SIG-M5 treated with dmso at 0.1 percent for 504 hours (cell line): ENCODE data around the gene KRTAP17-1.

Experiments used
- DNase-seq: peaks from one replicate; lab custom pipeline; 2025; ENCODE audit not compliant: unreplicated experiment; lab: John Stamatoyannopoulos, UW

The KRTAP17-1 gene

DNA sequence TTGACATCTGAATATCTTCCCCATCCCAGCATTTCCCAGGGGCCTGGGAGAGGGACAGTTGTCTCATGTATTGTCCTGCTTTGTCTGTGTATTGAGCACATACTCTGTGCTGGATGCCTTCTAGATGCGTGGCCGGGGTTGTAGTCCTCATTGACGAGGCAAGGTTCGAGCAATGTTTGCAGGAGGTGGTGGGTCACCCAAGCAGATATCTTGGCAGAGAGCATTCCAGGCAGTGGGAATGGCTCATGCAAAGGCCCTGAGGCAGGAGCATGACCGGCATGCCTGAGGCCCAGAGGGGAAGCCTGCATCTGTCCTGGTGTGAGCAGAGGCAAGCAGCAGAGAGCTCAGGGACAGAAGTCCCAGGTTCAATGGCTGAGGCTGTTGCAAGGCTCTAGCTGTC lies 17.6 kb upstream of the KRTAP17-1 start:
- DNase-seq: no peak

GRCh38 chr17:41332239-41332638 lies 16.7 kb upstream of the KRTAP17-1 start:
- DNase-seq: no peak

- no peak for DNase-seq
These were observed 16.1 kb upstream of the KRTAP17-1 start for GRCh38 chr17:41331606-41332005.

DNA sequence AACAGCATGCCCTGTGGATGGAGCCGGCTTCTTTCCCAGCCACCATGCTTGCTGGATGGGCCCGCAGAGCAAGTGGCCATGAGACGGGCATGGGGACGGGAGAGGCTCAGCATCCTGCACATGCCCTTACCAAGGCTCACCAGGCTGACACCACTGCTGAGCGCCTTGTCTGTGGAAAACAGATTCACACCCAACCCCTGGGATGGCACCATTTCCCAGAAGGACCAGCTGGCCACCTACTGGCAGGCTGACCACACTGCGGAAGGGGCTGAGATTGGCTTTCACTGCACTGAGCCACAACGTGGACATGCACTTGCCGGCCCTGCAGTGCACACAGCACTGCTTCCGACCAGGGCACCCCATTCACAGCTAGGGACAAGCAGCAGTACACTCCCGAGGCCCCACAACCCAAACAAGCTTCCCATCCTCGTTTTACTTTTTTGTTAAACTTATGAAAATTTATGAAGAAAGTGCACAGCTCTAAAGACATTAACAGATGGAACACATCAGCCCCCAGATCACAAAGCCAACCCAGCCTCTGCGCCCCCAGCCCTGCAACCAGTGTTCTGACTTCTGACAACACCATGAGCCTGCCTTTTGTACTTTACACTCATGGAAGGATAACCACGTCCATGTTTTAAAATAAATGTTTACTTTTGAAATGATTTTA lies 13.9 kb upstream of the KRTAP17-1 start:
- no peak for DNase-seq

DNA sequence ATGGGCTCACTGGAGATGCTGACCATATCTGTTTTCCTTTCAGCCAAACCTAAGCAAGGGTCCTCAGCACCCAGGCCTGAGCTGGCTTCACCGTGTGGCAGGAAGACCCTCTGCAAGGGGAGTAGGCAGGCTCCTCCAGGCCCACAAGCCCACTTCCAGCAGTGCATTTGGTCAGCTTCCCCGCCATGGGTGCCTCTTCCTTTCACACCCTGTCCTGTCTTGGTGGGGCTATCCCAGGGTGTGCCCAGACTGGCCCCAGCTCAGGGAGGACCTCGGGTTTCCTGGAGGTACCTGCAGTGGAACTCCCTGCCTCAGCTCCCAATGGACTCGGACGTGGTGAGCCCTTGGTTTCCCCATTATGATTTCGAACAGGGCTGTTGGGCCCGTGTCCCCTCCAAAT lies 12.7 kb upstream of the KRTAP17-1 start:
- DNase-seq: no peak

DNA sequence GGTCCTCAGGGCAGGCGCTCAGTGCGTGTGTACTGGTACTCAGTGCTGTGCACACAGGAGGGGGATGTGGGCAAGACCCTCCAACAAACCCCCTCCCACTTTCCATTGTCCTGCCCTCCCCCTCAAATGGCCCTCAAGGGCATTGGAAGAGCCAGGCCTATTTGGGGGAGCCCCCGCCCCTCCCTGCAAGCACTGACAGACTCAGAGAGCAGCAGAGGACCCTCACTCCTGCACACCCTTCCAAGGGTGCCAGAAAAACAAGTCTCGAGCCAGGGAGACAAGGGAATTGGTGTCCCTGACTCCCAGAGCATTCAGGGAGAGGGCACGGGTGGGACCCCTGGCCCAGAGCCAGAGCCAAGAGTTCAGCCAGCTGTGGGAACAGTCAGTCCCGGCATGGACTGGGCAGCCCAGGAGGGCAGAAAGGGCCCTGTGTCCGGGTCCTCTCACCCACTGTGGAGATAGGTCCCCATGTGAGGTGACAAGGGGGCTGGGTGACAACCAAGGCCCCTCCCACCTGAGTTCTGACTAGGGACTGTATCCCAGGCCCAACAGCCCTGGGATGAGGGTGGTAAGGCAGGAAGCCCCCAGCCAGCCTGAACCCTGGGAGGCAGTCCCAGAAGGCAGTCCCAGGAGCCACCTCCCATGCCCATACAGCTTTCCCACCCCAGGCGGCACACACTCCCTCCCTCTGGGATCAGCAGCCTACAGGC lies 12.1 kb upstream of the KRTAP17-1 start:
- no peak for DNase-seq

GRCh38 chr17:41326173-41327145 lies 10.9 kb upstream of the KRTAP17-1 start:
- DNase-seq: no peak

GRCh38 chr17:41325611-41326010 lies 10.1 kb upstream of the KRTAP17-1 start:
- no peak for DNase-seq

DNA sequence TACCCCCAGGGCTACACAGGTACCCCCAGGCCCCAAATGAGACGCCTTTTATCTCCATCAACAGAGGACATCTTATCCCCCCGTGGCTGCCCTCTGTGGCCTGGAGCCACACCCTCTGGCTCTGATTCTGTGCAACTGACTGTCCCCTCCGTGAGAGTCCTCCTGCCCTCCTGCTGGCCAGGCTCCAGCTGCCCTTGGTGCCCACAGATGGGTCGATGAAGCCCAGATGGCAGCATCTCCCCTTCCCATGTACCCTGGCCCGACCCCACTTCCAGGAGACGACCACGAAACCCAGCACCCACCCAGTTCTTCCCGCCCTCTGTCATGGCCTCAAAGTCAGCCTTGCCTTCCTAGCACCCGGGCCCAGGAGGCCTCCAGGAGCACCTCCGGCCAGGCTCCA lies 9.6 kb upstream of the KRTAP17-1 start:
- no peak for DNase-seq

DNA sequence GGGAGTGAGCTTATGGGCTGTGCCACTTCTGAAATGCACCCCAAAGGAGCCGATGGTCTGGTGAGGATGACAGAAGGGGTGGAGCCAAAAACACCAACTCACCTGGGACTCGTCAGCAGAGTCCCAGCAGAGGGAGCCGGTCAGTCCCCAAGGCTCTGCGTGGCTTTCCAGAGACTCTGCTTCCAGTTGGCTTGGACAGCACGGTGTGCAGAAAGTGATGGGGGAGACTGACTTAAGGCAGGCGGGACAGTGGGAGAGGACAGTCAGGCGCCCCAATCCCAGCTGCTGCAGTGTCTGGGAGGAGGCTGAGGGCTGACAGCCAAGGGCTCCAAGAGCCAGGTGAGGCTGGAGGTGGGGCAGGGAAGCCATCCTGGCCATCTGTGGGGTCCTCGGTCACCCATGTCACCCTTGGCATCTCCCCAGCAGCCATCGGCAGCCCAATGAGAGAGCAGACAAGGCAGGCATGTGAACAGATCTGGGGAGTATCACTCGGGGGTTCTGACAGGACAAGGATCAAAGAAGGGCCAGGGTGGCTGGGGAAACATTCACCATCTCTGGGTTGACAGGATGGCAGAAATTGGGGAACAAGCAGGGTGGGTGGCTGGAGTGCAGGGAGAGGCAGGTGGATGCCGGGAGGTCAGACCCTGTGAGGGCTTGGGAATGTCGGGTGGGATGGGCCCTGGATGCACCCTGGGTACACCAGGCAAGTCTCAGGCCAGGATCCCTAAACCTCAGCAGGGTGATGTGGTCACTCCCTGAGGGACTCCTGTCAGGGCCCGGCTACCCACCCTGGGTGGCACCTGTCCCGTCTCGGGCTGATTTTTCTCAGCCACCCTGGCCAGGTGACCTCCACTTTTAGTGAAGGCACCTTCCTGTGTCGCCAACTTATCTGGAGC lies 8.9 kb upstream of the KRTAP17-1 start:
- no peak for DNase-seq

DNA sequence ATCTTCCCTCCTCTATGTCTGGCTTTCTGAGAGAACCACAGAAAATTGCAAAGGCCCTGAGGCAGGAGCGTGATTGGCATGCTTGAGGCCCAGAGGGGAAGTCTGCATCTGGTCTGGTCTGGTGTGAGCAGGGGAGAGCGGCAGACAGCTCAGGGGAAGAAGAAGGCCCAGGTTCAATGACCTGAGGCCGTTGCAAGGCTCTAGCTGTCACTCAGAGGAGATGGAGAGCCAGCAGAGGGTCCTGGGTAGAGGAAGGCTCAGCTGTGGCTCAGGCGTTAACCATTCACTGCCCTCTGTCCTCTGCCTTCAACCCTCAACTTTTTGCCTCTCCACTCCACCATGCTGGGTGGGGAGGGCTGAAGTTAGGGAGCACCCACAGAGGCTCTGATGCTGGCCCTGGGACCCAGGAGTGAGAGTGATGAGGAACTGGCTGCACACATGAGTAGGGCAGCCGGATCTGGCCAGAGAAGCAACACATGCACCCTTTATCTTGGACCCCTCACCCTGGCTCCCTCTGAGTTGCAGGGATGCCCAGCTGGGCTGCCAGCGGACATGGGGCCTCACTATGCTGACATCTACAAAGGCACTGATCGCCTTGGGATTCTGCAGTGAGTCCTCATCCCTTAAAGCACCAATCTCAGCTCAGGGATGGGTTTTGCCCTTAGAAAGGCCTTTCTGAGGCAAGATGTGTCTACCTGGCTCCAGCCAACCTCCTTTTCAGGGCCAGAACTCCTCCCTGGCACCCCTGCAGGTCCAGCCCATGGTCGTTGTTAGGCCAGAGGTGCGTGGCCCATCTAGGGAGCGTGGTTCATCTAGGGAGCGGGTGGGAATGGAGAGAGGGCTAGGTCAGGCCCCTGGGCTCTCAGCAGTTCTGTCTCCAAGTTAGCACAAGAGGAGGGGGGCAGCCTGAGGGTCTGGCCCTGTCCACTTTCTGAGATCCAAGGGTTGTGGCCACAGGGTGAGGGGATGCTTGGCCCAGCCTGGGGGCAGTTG lies 7.7 kb upstream of the KRTAP17-1 start:
- no peak for DNase-seq

- peak; percentile 47 for DNase-seq
These were observed 6.8 kb upstream of the KRTAP17-1 start for GRCh38 chr17:41322094-41322902.

GRCh38 chr17:41318231-41318630 lies 2.7 kb upstream of the KRTAP17-1 start:
- no peak for DNase-seq

DNA sequence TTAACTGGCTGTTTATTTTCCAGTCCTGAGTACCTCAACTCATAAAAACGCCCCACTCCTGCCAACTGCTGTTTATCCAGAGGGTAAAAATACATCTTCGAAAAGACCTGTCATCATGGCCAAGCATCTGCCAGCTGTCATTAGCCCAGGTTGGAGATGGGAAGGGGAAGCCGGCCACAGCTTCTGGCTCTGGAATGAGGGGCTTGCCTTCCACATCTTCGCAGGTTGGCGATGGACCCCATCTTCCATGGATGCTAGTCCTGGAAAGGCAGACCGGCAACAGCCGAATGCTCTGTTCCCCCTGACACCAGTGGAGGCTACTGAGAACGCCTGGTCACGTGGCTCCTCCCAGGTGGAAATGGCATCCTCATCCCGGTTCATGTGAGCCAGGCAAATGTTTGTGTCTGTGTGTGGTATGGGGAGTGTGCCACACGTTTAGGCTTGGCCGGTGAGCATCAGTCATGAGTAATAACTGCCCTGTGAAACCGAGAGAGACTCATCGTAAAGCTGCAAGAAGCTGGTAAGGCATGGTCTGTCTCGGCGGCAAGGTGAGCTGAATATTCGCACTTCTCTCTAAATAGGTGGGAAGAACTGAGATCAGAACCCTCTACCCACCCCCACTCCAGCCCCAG lies 420 bp upstream of the KRTAP17-1 start:
- no peak for DNase-seq

DNA sequence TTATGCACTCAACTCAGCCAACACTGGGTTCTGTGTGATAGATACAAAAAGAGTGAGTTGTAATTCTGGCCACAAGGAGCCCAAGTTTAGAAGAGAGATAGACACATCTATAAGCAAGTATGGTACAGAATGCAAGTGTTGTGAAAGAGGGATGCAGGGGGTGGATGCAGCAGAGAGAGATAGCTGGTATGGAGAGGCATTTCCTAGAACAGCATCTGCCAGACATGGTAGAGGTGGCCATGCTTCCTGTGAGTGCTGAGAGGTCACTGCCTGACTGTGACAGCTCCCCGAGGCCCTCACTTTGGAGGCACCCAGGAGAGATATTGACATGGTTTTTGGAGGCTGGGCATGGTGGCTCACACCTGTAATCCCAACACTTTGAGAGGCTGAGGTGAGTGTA lies 4.4 kb downstream of the KRTAP17-1 start:
- no peak for DNase-seq

DNA sequence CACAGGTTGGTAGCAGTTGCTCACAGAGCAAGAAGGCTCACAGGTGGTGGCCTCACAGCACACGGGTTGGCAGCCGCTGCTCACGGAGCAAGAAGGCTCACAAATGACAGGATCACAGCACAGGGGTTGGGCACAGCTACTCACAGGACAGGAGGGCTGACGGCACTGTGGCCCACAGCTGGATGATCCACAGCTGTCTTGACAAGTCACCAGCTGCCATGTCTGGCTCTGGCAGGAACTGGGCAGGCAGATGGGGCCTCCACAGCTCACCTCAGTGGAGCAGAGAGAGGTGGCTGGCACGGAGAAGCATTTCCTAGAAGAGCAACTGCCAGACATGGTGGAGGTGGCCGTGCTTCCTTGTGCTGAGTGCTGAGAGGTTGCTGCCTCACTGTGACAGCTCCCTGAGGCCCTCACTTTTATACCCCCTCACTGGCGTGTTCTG lies 6.6 kb downstream of the KRTAP17-1 start, which contains the start of gene KRTAP16-1:
Gene KRTAP16-1 (minus strand): TSS at position 392 of the 442 bp plus-strand sequence. CDS start 56 bp downstream, at position 336.
- no peak for DNase-seq

- DNase-seq: no peak
These were observed 7.1 kb downstream of the KRTAP17-1 start for GRCh38 chr17:41308251-41308917.
